Hepatocyte (in vitro differentiated cells): Measurements from ENCODE around the gene KSR2.

Experiments
- CTCF ChIP-seq: fragments of 200-600 bp; sonication (generic); IDR thresholded peaks from 2 replicates; pipeline ENCODE4 v1.5.1; 2016; ENCODE audit warnings: antibody characterized with exemption, mild to moderate bottlenecking; ENCODE audit not compliant: poor library complexity
- EZH2 ChIP-seq: fragments of 200-600 bp; sonication (generic); IDR thresholded peaks from 2 replicates; pipeline ENCODE4 v1.6.1; 2016; ENCODE audit warnings: antibody characterized with exemption, mild to moderate bottlenecking, borderline replicate concordance

GRCh38 chr12:117514016-117514415 lies 454.8 kb downstream of the KSR2 start:
- no peak for TF ChIP-seq CTCF
- no peak for TF ChIP-seq EZH2
